Astrocyte (in vitro differentiated cells and primary cell): ENCODE measurements around the gene SLC5A3.

Experiments
- EZH2 ChIP-seq: IDR thresholded peaks from 2 replicates; pipeline ENCODE4 v1.6.1; 2012; ENCODE audit warnings: mild to moderate bottlenecking, low read length, inconsistent platforms; ENCODE audit not compliant: insufficient read depth
- TF ChIP-seq, protein P1 (sequence below): IDR thresholded peaks from 2 replicates; pipeline ENCODE4 v1.5.1; 2011; ENCODE audit warnings: low read depth, mild to moderate bottlenecking, inconsistent platforms, low read length, moderate library complexity; ENCODE audit not compliant: insufficient read depth

DNA sequence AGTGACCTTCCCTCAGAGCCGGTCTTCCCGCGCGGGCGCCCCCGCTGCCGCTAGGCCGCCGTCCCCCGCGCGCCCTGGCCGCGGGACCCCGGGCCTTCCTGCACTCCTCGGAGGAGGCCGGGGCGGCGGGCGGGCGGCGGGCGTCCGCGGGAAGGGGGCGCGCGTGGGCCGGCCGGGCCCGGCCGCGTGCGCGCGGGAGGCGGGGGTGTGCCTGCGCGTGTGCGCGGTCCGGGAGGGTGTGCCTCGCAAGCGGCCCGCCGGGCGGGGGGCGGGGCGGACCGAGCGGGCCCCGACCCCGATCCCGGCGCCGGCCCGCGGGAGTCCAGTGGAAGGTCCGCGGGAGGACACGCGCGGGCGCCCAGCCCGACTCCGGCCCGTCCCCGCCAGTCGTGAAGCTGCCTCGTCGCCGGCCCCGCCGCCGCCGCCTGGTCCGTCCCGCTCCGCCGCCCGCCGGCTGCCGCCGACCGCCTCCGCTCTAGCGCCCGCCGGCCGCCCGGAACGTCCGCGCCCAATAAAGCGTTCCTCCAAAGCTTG lies 438 bp downstream of the SLC5A3 start:
- no peak for TF ChIP-seq EZH2
- TF ChIP-seq, protein P1, sequence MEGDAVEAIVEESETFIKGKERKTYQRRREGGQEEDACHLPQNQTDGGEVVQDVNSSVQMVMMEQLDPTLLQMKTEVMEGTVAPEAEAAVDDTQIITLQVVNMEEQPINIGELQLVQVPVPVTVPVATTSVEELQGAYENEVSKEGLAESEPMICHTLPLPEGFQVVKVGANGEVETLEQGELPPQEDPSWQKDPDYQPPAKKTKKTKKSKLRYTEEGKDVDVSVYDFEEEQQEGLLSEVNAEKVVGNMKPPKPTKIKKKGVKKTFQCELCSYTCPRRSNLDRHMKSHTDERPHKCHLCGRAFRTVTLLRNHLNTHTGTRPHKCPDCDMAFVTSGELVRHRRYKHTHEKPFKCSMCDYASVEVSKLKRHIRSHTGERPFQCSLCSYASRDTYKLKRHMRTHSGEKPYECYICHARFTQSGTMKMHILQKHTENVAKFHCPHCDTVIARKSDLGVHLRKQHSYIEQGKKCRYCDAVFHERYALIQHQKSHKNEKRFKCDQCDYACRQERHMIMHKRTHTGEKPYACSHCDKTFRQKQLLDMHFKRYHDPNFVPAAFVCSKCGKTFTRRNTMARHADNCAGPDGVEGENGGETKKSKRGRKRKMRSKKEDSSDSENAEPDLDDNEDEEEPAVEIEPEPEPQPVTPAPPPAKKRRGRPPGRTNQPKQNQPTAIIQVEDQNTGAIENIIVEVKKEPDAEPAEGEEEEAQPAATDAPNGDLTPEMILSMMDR: no peak
